Skeletal muscle satellite cell (primary cell): ENCODE measurements around the gene SH3BP5. TPM values are rescaled to one million over a fixed set of nuclear protein-coding genes. Genes with fewer than 3 reads are reported as not detected.
A peak's percentile ranks its signal among the peaks of the same experiment; 100 is the strongest.
"Not testable (repeated sequence)": the region's sequence is repeated elsewhere in the genome, so short reads cannot be mapped to it uniquely, and the experiment has no call there.

Source experiments
- H3K27me3 ChIP-seq: 2 replicates; pipeline ENCODE4 v1.7.0; 2013; ENCODE audit warnings: low read length; ENCODE audit not compliant: control insufficient read depth, insufficient read depth
- H3K36me3 ChIP-seq: 2 replicates; pipeline ENCODE4 v1.7.0; 2013; ENCODE audit warnings: mild to moderate bottlenecking, control low read depth, low read length; ENCODE audit not compliant: insufficient read depth
- H3K4me1 ChIP-seq: 2 replicates; pipeline ENCODE4 v1.7.0; 2013; ENCODE audit warnings: low read length; ENCODE audit not compliant: control insufficient read depth, insufficient read depth
- H3K4me2 ChIP-seq: 2 replicates; pipeline ENCODE4 v1.7.0; 2013; ENCODE audit warnings: mild to moderate bottlenecking, low read length
- H3K4me3 ChIP-seq: 2 replicates; pipeline ENCODE4 v1.7.0; 2013; ENCODE audit warnings: low read length
- H3K9ac ChIP-seq: 2 replicates; pipeline ENCODE4 v1.7.0; 2013; ENCODE audit warnings: mild to moderate bottlenecking, low read depth, low read length, moderate library complexity
- H3K9me3 ChIP-seq: replicated peaks from 2 replicates; pipeline ENCODE4 v1.7.0; 2013; ENCODE audit warnings: mild to moderate bottlenecking, control low read depth, low read length
- total RNA-seq: library from RNA; depleted of rRNA; stranded (reverse); fragments of >200 nt; gene quantifications from 2 replicates; pipeline ENCODE4 v1.2.3, GENCODE V29; 2012; rRNA removed

SH3BP5 gene
- 16.8 and 17.0 TPM in 2 replicates for total RNA-seq

DNA sequence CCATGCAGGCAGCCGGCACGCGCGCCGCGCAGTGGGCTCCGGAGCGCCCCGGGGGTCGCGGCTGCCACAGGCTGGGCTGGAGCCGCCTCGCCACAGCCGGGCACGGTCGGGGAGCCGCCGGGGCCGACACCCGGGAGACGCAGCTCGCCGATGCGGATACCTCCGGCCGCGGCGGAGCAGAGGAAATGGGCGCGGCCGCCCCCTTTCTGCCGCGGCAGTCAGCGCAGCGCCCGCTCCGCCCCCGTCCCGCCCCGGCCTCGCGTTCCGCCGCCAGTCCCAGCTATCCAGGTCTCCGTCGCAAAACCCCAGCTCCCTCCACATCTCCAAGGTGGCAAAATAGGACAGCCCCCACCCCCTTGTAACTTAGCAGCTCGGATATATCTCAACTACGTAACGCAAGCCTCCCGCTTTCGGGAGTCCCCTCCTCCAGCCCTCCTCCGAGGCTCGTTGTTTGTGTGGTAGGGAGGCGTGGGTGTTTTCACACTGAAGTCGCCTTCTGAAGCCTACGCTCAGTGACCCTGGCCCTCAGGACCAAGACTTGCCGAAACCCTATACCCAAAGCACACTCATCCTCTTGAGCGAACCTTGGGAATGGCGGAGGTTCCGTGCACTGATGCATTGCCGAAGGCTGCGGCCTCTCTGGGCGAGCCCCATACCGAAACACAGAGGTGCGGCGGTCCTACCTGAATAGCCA lies at the start of gene SH3BP5:
TSS of gene SH3BP5 (minus strand) at position 182 of the 694 bp plus-strand sequence. CDS start at position 4, 178 bp downstream.
- no peaks in the 10 kb centered on the region for H3K36me3 ChIP-seq
- peaks cover 20% of the 10 kb centered on the region for H3K4me1 ChIP-seq
- peak within 1 kb of the TSS; percentile 83 for H3K9ac ChIP-seq
- no peaks in the 10 kb centered on the region for H3K27me3 ChIP-seq
- H3K4me2 ChIP-seq = peak within 1 kb of the TSS; percentile 99
- H3K4me3 ChIP-seq = peak within 1 kb of the TSS; percentile 99
- H3K9me3 ChIP-seq = no peaks in the 10 kb centered on the region

- peaks cover 4% of the 10 kb centered on the region for H3K4me1 ChIP-seq
Observed at GRCh38 chr3:15380980-15381890, 48.8 kb upstream of the SH3BP5 start.

DNA sequence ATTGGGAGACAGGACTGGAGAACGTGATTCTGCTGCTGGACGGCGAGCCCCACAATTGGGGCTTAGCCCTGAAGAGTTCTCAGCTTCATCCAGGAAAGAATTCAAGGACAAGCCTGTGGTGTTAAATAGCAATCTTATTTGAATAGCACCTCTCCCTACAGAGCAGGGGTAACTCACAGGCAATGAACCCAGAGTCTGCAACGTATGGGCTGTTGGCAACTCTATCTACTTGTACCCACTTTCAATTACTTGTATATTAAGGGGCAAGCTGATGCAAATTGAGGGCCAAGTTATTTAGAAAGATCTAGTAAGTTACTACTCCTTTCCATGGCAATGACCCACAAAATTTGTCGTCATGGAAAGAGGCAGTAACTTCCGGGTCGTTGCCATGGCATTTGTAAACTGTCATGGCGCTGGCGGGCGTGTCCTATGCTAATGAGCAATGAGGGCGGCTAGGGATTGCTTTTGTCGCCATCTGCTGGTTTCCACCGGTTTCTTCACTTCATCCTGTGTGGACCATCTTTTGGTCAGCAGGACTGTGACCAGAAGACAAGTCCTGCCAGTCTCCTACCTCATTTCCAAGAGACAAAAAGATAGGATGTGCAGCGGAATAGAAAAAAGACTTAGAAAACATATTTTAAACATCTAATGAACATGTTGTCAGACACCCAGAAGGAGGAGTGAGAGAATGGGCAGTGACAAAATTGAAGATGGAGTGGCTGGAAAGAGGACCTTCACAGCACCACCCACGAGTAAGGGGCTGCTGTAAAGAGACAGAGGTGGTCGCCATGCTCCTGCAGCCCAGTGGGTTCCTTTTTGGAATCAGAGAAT lies 45.8 kb upstream of the SH3BP5 start:
- no peaks in the 10 kb centered on the region for H3K9me3 ChIP-seq
- H3K4me3 ChIP-seq = no peak overlapping the region
- no peaks in the 10 kb centered on the region for H3K36me3 ChIP-seq
- H3K9ac ChIP-seq = no peak overlapping the region
- peaks cover 4% of the 10 kb centered on the region for H3K4me1 ChIP-seq
- H3K27me3 ChIP-seq = no peaks in the 10 kb centered on the region
- peak overlapping the region; percentile 42 for H3K4me2 ChIP-seq

More at GRCh38 chr3:15380980-15381890, 48.8 kb upstream of the SH3BP5 start:
- Histone ChIP-seq H3K9me3 (no peaks in the 10 kb centered on the region), H3K36me3 (no peaks in the 10 kb centered on the region), H3K9ac (no peak overlapping the region), H3K4me3 (no peak overlapping the region), H3K4me2 (no peak overlapping the region), H3K27me3 (no peaks in the 10 kb centered on the region)

- no peak overlapping the region for H3K9ac ChIP-seq
- no peaks in the 10 kb centered on the region for H3K36me3 ChIP-seq
- H3K9me3 ChIP-seq = no peaks in the 10 kb centered on the region
- no peak overlapping the region for H3K4me3 ChIP-seq
- no peaks in the 10 kb centered on the region for H3K27me3 ChIP-seq
- no peak overlapping the region for H3K4me2 ChIP-seq
- peaks cover 4% of the 10 kb centered on the region for H3K4me1 ChIP-seq
Observed at GRCh38 chr3:15375461-15376000, 43.1 kb upstream of the SH3BP5 start.

GRCh38 chr3:15372918-15373317 lies 40.5 kb upstream of the SH3BP5 start:
- no peaks in the 10 kb centered on the region for H3K27me3 ChIP-seq
- no peak overlapping the region for H3K4me2 ChIP-seq
- no peak overlapping the region for H3K9ac ChIP-seq
- H3K4me1 ChIP-seq = peaks cover 2% of the 10 kb centered on the region
- H3K9me3 ChIP-seq = no peaks in the 10 kb centered on the region
- no peak overlapping the region for H3K4me3 ChIP-seq
- no peaks in the 10 kb centered on the region for H3K36me3 ChIP-seq

GRCh38 chr3:15368561-15369135 lies 36.3 kb upstream of the SH3BP5 start:
- Histone ChIP-seq H3K27me3 (no peaks in the 10 kb centered on the region), H3K36me3 (no peaks in the 10 kb centered on the region), H3K9ac (no peak overlapping the region), H3K9me3 (no peaks in the 10 kb centered on the region), H3K4me1 (peaks cover 6% of the 10 kb centered on the region), H3K4me2 (no peak overlapping the region), H3K4me3 (no peak overlapping the region)

GRCh38 chr3:15367059-15367458 lies 34.7 kb upstream of the SH3BP5 start:
- Histone ChIP-seq H3K9ac (no peak overlapping the region), H3K9me3 (no peaks in the 10 kb centered on the region), H3K4me1 (peaks cover 8% of the 10 kb centered on the region), H3K4me3 (no peak overlapping the region), H3K4me2 (peak overlapping the region; percentile 12), H3K36me3 (no peaks in the 10 kb centered on the region), H3K27me3 (no peaks in the 10 kb centered on the region)

DNA sequence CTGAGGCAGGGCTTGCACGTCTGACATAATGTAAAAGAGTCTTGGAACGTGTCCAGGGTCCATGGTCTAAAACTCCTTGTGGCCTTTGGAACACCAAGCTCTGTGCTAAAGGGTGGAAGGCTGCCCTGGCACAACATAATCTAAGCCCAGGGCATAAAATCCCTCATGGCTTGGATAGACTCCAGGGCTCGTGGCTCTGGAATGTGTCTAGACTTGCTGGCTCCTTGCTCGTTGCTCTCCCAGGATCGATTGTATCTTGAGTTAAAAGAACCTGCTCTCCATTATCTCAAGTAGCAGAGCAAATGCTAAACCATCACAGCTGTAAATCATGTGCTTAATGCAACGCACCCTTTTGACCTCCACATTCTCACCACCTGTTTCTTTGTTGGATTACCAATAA lies 31.7 kb upstream of the SH3BP5 start:
- H3K4me1 ChIP-seq = peaks cover 26% of the 10 kb centered on the region

DNA sequence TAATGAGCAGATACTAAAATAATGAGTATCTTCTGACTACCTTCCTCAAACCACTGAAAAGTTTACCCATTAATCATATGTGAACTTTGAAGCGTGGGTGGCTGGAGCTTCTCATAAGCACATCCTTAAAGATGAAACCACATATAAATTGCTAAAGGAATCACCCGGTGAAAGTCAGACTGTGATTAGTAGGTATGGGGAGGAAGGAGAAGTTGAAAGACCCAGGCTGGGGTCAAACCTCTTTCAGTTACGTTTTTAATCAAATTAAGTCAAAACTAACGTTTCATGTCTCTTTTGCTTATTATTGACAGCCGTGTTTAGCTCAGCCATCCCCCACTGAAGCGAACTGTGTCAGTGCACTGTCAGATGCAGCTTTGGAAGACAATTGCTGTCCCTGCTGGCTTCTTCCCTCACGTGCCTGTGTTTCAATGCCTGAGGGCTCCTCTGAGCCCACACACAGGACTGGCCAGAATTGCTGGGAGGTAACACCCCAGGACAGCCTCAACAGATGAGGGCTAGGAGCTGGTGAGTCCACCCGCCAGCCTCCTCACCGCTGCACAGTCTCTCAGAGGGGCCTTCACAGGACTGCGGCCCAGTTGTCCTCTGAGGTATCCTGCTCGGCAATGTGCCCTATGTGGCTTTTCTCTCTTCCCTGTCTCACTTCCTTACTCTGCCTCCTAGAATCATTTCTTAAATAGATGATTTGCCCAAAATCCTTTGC lies 29.3 kb upstream of the SH3BP5 start:
- no peaks in the 10 kb centered on the region for H3K27me3 ChIP-seq
- peak overlapping the region; percentile 16 for H3K4me3 ChIP-seq
- no peak overlapping the region for H3K9ac ChIP-seq
- H3K4me1 ChIP-seq = peaks cover 20% of the 10 kb centered on the region
- H3K36me3 ChIP-seq = no peaks in the 10 kb centered on the region
- peak overlapping the region; percentile 62 for H3K4me2 ChIP-seq
- H3K9me3 ChIP-seq = no peaks in the 10 kb centered on the region

More for the DNA sequence above, 31.7 kb upstream of the SH3BP5 start:
- not testable (repeated sequence) for H3K36me3 ChIP-seq, H3K4me3 ChIP-seq, H3K9ac ChIP-seq, H3K9me3 ChIP-seq, H3K27me3 ChIP-seq, H3K4me2 ChIP-seq

- H3K9ac ChIP-seq = peak overlapping the region; percentile 34
- peaks cover 20% of the 10 kb centered on the region for H3K4me1 ChIP-seq
- no peaks in the 10 kb centered on the region for H3K27me3 ChIP-seq
- peak overlapping the region; percentile 62 for H3K4me2 ChIP-seq
- H3K36me3 ChIP-seq = no peaks in the 10 kb centered on the region
- H3K9me3 ChIP-seq = no peaks in the 10 kb centered on the region
- peak overlapping the region; percentile 16 for H3K4me3 ChIP-seq
Observed at GRCh38 chr3:15360788-15361493, 28.6 kb upstream of the SH3BP5 start.
